Activated naive CD4-positive, alpha-beta T cell treated with anti-CD3 and anti-CD28 coated beads, Interleukin-2, amount 10 ng/mL, durations not matched to agents 5 hours and 36 hours (primary cell): ENCODE results near the gene LILRB3. TPM values are rescaled to one million over a fixed set of nuclear protein-coding genes. Genes with fewer than 3 reads are reported as not detected.

ENCODE experiments used
- total RNA-seq, 2 experiments: library from RNA; stranded (reverse); gene quantifications; one replicate each; pipeline ENCODE4 v1.2.3, GENCODE V29; 2021

Gene LILRB3
- 1 to 10 TPM; 4.8 to 4.9 TPM for total RNA-seq

DNA sequence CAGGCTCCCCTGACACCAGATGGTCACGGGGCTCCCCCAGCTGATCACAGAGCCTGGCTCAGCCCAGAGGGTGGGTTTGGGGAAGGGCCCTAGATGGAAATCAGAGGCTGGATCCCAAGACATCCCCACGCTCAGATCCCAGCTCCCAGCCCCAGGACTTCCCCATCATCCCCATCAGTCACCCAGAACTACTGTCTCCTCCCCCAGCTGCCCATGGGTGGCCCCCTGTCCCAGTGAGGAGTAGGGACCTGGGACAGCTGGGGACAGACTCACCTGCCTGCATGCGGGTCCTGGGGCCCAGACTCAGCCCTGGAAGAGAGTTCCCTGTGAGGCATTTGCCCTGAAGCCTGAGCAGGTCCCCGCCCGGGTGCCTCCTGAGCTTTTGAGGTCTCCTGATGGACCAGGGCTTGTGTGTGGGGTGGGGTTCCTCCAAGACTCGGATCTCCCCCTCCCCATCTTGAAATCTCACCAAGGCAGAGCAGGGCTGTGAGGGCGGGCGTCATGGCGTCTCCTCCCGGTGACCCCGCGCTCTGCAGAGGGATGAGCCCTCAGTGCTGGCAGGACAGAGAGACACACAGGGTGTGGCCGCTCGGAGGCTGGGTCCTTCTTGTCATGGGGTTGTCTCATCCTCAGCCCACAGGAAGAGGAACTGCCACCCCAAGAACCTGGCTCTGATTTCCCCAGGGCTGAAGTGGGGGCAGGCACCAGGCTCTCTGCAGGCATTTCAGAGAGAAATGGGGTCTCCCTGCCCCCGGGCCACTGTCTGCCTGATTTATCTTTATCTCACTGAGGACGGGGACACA, at the start of gene LILRB3:
TSS of gene LILRB3 (minus strand) at position 534 of the 803 bp plus-strand sequence. CDS start at position 503, 31 bp downstream.

DNA sequence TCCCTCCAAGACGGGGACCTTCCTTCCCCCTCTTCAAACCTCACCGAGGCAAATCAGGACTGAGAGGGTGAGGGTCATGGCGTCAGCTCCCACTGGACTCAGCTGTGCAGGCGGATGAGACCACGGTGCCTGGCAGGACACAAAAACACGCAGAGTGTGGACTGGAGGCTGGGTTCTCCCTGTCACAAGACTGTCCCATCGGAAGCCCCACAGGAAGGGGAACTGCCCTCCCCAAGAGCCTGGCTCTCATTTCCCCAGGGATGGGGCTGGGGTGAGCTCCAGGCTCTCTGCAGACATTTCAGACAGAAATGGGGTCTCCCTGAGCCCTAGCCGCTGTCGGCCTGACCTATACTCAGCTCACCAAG, 34.3 kb upstream of the LILRB3 start, which contains the start of gene LILRB5:
TSS of gene LILRB5 (minus strand) at position 158 of the 365 bp plus-strand sequence. CDS start at position 78, 80 bp downstream.

GRCh38 chr19:54242646-54243045, 19.8 kb upstream of the LILRB3 start, which contains the start of gene LILRA6:
Gene LILRA6 (minus strand): TSS chr19:54242790.

DNA sequence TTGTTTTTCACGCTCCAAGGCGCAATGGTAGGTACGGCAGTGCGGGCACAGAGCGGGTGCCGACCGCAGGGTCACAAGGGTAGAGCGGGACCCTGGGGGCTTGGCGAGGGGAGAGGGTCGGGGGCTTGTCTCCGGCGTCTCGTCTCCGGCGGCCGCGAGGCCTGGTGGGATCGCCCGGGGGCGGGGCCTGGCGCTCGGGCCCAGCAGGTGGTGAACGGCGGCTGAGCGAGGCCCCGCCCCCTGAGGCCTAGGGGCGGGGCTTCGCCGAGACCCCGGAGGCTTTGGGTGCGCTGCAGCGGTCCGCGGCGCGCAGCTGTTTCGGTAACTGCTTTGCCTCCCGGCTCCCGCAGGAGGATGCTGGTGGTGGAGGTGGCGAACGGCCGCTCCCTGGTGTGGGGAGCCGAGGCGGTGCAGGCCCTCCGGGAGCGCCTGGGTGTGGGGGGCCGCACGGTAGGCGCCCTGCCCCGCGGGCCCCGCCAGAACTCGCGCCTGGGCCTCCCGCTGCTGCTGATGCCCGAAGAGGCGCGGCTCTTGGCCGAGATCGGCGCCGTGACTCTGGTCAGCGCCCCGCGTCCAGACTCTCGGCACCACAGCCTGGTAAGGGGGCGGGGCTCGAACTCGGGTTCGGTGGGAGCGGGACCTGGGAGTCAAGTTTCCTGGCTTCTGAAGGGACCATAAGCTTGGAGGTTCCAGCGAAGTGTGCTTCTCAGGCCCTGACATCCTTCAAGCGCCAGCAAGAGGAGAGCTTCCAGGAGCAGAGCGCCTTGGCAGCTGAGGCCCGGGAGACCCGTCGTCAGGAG, 31.6 kb downstream of the LILRB3 start, which contains the start of gene TSEN34:
TSS of gene TSEN34 (plus strand) at position 298 of the 800 bp plus-strand sequence. CDS start at position 355, 57 bp downstream.

DNA sequence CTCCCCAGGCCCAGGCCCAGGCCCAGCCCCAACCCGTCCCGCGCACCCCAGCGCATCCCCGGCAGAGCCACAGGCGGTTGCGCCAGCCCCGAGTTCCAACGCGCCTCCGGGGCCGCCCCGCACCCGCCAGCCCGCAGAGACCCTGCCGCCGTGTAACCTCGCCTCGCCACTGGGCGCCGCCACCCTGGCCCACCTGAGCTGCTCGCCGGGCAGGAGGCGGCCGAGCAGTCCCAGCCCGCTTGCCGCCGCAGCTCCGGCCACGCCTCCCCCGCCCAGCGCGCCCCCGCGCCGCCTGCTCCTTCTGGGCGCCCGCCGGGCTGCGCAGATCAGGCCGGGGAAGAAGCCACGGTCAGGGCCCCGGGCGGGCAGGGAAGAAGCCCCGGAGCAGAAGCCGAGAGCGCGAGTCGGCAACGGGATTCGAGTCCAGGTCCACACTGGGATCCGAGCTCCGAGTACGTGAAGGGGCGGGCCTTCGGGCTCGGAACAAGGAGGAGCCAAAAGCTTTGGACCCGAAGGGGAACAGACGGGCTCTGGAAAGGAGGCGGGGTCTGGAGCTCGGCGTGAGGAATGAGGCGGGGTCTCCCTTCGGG, 33.6 kb downstream of the LILRB3 start, which contains the start of gene MBOAT7:
TSS of gene MBOAT7 (minus strand) at position 436 of the 590 bp plus-strand sequence. CDS start 1,072 bp downstream, outside the sequence.

DNA sequence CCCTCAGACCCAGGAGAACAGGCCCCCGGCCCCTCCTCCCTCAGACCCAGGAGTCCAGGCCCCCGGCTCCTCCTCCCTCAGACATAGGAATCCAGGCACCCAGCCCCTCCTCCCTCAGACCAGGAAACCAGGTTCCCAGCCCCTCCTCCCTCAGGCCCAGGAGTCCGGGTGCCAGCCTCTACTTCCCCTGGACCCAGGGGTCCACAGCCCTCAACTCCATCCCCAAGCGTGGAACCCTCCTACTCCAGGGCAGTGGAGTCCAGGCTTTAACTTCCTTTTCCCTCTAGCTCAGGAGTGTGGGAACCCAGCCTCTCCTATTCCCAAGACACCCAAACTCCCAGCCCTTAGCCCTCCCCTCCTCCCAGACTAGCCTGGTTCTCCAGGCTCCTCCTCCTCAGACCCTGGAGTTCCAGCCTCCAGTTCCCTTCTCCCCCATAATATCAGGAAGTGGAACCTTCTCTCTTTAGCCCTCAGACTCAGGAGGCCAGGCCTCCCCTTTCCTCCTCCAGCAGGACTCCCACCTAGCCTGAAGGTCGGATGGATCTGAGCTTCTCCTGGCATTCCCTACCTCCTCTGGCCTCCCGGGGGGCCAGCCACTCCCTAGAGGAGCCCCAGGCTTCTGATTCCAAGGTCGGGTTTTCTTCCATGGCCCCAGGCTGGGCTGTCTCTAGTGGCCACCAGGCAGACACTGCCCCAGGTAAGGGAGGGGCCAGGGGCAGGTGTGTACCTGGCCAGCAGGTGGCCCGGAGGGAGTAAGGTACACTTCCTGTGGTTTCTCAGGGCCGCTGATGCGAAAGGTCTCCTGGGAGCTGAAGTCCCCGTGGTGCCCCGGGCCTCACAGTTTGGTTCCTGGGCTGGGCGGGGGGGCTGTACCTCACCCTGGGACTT, 50.1 kb downstream of the LILRB3 start, which contains the start of gene TMC4:
TSS of gene TMC4 (minus strand) at position 690 of the 888 bp plus-strand sequence. CDS start at position 647, 43 bp downstream.

Other genes starting within 250 kb of the LILRB3 start
- not detected for gene CACNG6, start 231.4 kb downstream of the LILRB3 start, total RNA-seq
- gene VSTM1, start 159.1 kb downstream of the LILRB3 start, total RNA-seq, result not detected
- not detected for gene TARM1, start 141.6 kb downstream of the LILRB3 start, total RNA-seq
- under 1 TPM in 1 of 2 experiments, not detected in 1; 0.23 TPM for gene OSCAR, start 122.2 kb downstream of the LILRB3 start, total RNA-seq
- gene NDUFA3, start 120.2 kb downstream of the LILRB3 start, total RNA-seq, result 100 to 1,000 TPM; 121 TPM
- gene TFPT, start 107.3 kb downstream of the LILRB3 start, total RNA-seq, result 10 to 100 TPM; 42.4 to 46.4 TPM
- gene PRPF31, start 107.3 kb downstream of the LILRB3 start, total RNA-seq, result 10 to 100 TPM; 63.1 to 68.3 TPM
- gene CNOT3, start 85.2 kb downstream of the LILRB3 start, total RNA-seq, result 10 to 100 TPM; 59.2 to 65.5 TPM
- 1 to 10 TPM; 8.6 to 8.8 TPM for gene LENG1, start 63.3 kb downstream of the LILRB3 start, total RNA-seq
- 1 to 10 TPM; 3.1 to 3.6 TPM for gene TMC4, start 49.8 kb downstream of the LILRB3 start, total RNA-seq
- gene MBOAT7, start 33.4 kb downstream of the LILRB3 start, total RNA-seq, result 10 to 100 TPM; 46.0 to 46.9 TPM
- gene TSEN34, start 31.7 kb downstream of the LILRB3 start, total RNA-seq, result 10 to 100 TPM in 1 of 2 experiments, 1 to 10 TPM in 1; 9.9 to 11.6 TPM
- gene RPS9, start 22.1 kb downstream of the LILRB3 start, total RNA-seq, result 1,000 to 10,000 TPM; 1,383 to 1,428 TPM
- gene LILRA6, start 19.8 kb upstream of the LILRB3 start, total RNA-seq, result under 1 TPM; 0.19 to 0.33 TPM
- gene LILRB5, start 34.3 kb upstream of the LILRB3 start, total RNA-seq, result not detected
- not detected for gene LILRB2, start 58.1 kb upstream of the LILRB3 start, total RNA-seq
- gene LILRA5, start 90.2 kb upstream of the LILRB3 start, total RNA-seq, result not detected
- not detected for gene LILRA4, start 116.2 kb upstream of the LILRB3 start, total RNA-seq
- gene LAIR1, start 141.9 kb upstream of the LILRB3 start, total RNA-seq, result 100 to 1,000 TPM in 1 of 2 experiments, 10 to 100 TPM in 1; 99.2 to 100 TPM
- gene TTYH1, start 192.5 kb upstream of the LILRB3 start, total RNA-seq, result under 1 TPM; 0.58 to 0.91 TPM
- gene LENG8, start 226.2 kb upstream of the LILRB3 start, total RNA-seq, result 100 to 1,000 TPM; 239 to 275 TPM
- 1 to 10 TPM; 6.3 to 7.4 TPM for gene LENG9, start 240.8 kb upstream of the LILRB3 start, total RNA-seq